MG63 (cell line): Measurements from ENCODE around the gene MACROD2. TPM values are rescaled to one million over a fixed set of nuclear protein-coding genes. Genes with fewer than 3 reads are reported as not detected.
A peak's percentile ranks its signal among the peaks of the same experiment; 100 is the strongest.

Experiments used
- DNase-seq: peaks from one replicate; pipeline ENCODE4 v3.0.0-alpha.2; 2020
- H3K27me3 ChIP-seq: fragments of 250-450 bp; sonication (Bioruptor Pico); 2 replicates; pipeline ENCODE4 v1.5.1; 2020; ENCODE audit warnings: mild to moderate bottlenecking, moderate library complexity
- H3K36me3 ChIP-seq: fragments of 250-450 bp; sonication (Bioruptor Pico); 2 replicates; pipeline ENCODE4 v1.5.1; 2020; ENCODE audit warnings: mild to moderate bottlenecking, moderate library complexity
- H3K4me3 ChIP-seq: fragments of 250-450 bp; sonication (Bioruptor Pico); 2 replicates; pipeline ENCODE4 v1.5.1; 2020; ENCODE audit warnings: mild to moderate bottlenecking, moderate library complexity
- H3K9me3 ChIP-seq: fragments of 250-450 bp; sonication (Bioruptor Pico); 2 replicates; pipeline ENCODE4 v1.5.1; 2020; ENCODE audit warnings: mild to moderate bottlenecking, moderate library complexity
- total RNA-seq: library from RNA; depleted of rRNA; stranded (reverse); fragments of >200 nt; shearing (Covaris generic); gene quantifications from 2 replicates; pipeline ENCODE4 v1.2.3, GENCODE V29; 2014; ENCODE audit warnings: low replicate concordance

MACROD2 gene
- total RNA-seq, 1 experiment from 2014 or later: 0.66 TPM

DNA sequence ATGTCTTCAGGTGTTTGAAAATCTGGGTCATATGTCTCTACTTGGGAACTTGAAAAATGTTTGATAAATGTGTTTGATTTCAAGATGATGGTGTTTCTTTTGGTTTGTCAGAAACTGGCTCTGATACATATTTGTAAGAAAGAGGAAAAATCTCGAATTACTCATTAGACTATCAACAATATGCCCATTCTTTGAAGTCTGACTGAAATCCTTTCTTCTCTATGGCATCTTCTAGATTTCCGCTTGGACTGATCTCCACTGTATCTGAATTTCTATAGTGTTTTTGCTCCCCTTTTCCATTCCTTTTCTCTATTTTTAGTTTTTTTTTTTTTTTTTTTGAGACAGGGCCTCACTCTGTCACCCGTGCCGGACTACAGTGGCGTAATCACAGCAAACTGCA lies 1481.5 kb downstream of the MACROD2 start:
- H3K4me3 ChIP-seq: no peak overlapping the region
- no peak for DNase-seq

DNA sequence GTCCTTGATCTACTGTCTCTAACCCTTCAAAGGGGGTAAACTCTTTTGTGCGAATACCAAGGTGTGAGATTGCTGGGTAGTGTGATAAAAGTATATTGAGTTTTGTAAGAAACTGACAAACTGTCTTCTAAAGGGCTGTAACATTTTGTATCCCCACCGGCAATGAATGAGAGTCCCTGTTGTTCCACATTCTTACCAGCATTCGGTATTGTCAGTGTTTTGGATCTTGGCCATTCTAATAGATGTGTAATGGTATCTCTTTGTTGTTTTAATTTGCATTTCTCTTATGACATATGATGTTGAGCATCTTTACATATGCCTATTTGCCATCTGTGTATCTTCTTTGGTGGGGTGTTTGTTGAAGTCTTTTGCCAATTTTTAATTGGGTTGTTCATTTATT lies 1487.2 kb downstream of the MACROD2 start:
- no peaks in the 10 kb centered on the region for H3K36me3 ChIP-seq
- no peaks in the 10 kb centered on the region for H3K27me3 ChIP-seq
- no peak for DNase-seq
- no peak overlapping the region for H3K4me3 ChIP-seq
- no peaks in the 10 kb centered on the region for H3K9me3 ChIP-seq

More for the DNA sequence above, 1481.5 kb downstream of the MACROD2 start:
- Histone ChIP-seq H3K27me3 (no peaks in the 10 kb centered on the region), H3K9me3 (no peaks in the 10 kb centered on the region), H3K36me3 (no peaks in the 10 kb centered on the region)

DNA sequence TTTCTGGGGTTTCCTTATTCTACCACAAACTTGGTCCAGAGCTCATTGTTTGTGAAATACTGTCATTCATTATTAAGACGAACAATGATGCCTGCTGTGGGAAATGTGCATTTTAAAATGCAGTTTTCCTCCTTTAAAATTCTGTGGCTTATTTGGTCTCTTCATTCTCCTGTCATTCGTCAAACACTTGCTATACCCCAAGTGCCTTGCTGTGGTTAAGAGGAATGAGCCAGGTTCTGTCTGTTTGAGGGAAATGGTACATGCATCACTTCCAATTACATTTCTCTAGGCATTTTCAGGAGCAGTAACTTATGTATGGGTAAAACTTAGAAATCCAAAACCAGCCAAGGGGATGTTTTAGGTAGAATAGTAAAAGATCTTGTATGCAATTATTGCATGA lies 1490.2 kb downstream of the MACROD2 start:
- no peak for DNase-seq
- Histone ChIP-seq H3K36me3 (no peaks in the 10 kb centered on the region), H3K27me3 (no peaks in the 10 kb centered on the region), H3K4me3 (no peak overlapping the region), H3K9me3 (no peaks in the 10 kb centered on the region)

DNA sequence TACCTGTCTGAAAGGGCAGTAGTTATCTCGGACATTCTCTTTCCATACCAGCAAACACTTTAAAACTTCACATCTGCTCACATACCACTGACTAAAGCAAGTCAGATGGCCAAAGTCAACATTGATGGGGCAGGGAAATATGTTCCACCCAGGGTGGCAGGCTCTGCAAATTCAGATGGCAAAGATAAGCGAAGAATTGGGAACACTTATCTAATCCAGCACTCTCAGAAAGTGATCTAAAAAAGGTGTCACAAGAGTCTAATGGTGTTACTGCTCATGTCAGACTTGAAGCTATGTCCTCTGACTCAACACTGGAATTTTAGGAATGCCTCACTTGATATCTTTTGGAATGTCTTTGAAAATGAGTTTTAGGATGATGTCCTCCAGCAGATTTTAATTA lies 1491.7 kb downstream of the MACROD2 start:
- Histone ChIP-seq H3K9me3 (no peaks in the 10 kb centered on the region), H3K27me3 (no peaks in the 10 kb centered on the region), H3K36me3 (no peaks in the 10 kb centered on the region), H3K4me3 (no peak overlapping the region)
- no peak for DNase-seq

DNA sequence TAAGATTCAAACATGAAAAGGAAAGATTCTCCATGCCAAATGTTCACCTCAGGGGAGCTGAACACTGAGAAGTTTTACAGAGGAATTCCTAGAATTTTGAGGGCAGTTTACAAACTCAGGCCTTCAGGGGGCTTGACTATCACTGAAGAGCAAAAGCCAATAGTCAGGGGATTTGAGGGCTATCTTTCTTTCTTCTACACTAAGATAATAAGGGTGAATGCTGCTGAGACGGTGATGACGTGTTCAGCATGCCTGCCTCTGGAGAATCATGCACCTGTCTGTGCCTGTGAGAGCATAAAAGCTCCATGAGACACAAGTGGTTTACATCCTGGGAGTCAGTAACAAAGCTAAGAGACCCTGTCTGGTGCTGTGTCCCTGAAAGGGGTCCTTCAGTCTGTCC lies 1492.4 kb downstream of the MACROD2 start:
- H3K9me3 ChIP-seq: no peaks in the 10 kb centered on the region
- no peaks in the 10 kb centered on the region for H3K36me3 ChIP-seq
- H3K4me3 ChIP-seq: no peak overlapping the region
- DNase-seq: no peak
- H3K27me3 ChIP-seq: no peaks in the 10 kb centered on the region

DNA sequence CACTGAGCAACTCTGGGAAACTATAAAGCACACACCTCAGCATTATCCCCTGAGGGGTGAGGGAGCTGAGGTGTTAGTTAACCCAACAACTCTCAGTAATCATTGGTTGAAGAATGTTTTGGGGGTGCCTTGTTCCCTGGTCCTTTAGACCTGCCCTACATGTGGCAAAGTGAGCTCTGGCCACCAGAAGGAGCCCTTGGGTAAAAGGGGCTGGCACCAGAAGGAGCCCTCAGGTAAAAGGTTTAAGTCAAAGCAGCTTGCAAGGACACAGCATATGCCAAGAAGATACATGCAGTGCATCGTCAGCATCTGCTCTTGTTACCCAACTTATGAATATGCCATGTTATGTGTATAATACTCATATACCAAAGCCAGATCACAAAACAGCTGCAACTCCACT lies 1496.3 kb downstream of the MACROD2 start:
- Histone ChIP-seq H3K4me3 (no peak overlapping the region), H3K9me3 (no peaks in the 10 kb centered on the region)
- no peak for DNase-seq

DNA sequence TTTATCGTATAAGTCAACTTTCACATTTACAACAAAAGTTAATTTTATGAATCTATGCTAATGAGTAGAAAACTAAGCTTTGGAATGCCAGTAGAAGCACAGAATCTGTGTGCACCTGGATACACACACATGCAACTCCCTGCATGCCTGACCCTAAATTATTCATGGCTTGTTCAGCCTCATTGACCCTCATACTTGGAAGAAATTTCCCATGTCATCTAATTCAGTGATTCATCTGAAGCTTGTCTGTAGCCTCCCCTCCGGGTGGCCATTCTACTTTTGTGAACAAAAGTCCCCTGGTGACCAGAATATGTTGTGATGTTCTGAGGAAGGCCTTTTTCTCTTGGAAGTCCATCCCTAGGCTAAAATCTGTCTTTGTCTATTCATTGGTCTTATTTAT lies 1499.5 kb downstream of the MACROD2 start:
- no peak for DNase-seq
- Histone ChIP-seq H3K36me3 (no peaks in the 10 kb centered on the region), H3K27me3 (no peaks in the 10 kb centered on the region), H3K4me3 (no peak overlapping the region), H3K9me3 (no peaks in the 10 kb centered on the region)

More for the DNA sequence above, 1496.3 kb downstream of the MACROD2 start:
- Histone ChIP-seq H3K36me3 (no peaks in the 10 kb centered on the region), H3K27me3 (no peaks in the 10 kb centered on the region)

DNA sequence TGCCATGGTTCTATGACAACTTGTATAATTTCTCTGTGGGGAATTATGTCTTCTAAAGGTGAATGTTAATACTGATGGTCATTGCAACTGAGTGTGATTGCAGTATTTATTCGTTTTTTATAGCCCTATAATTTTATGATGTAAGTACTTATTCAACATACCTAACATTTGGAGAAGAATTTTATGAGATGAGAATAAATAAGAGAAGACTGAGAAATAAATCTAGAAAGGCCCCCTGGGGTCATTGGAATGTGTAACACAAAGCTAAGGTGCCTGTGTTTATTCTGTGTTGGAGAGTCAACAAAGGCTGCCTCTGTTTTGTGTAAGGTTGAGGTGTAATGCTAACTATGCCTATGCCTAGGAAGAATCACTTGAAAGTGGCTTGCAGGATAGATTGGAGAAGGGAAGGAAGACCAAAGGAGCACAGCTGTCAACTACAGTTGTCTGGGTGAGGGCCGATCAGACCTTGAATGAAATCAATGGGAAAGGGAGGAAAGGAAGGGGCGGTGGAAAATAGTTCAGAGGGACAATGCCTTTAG lies 1501.3 kb downstream of the MACROD2 start:
- no peak for DNase-seq
- no peaks in the 10 kb centered on the region for H3K27me3 ChIP-seq
- no peaks in the 10 kb centered on the region for H3K9me3 ChIP-seq
- H3K4me3 ChIP-seq: no peak overlapping the region
- H3K36me3 ChIP-seq: no peaks in the 10 kb centered on the region

DNA sequence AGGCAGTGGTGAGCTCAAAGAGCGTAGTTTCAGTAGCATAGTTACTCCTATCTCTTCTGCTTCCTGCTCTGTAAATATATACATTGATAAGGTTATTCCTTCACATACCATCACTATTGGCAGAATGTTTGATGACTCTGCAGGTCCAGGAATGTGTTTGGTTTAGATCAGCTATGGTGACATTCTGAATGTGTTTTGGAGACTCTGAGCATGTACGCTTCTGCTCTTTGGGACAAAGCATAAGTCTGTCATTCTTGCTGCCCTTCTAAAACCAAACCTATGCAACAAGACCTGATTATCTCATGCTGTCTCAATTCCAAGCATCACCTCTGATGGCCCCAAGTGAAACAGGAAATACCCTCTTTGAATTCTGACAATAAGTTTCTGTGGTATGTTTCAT lies 1503.6 kb downstream of the MACROD2 start:
- H3K9me3 ChIP-seq: no peaks in the 10 kb centered on the region
- no peak overlapping the region for H3K4me3 ChIP-seq
- H3K27me3 ChIP-seq: no peaks in the 10 kb centered on the region
- no peak for DNase-seq
- H3K36me3 ChIP-seq: no peaks in the 10 kb centered on the region

DNA sequence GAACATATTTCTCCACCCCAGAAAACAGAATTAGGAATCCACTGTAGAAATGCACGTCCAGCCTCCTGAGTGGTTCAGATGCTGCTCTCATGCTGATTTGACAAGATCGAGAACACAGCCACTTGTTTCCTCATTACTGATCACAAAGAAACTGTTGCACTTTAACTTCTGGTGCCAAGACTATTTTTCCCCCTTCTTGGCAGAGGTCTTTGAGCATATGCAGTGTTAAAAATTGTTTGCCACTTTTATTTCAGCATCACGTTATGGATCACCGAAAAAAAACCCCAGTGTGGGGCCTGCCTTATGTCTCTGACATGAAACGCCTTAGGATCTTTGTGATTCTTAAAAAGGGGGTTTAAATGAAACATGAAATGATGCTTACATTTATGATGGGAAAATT lies 1511.0 kb downstream of the MACROD2 start:
- Histone ChIP-seq H3K36me3 (no peaks in the 10 kb centered on the region), H3K9me3 (no peaks in the 10 kb centered on the region), H3K4me3 (no peak overlapping the region), H3K27me3 (no peaks in the 10 kb centered on the region)
- DNase-seq: no peak

DNA sequence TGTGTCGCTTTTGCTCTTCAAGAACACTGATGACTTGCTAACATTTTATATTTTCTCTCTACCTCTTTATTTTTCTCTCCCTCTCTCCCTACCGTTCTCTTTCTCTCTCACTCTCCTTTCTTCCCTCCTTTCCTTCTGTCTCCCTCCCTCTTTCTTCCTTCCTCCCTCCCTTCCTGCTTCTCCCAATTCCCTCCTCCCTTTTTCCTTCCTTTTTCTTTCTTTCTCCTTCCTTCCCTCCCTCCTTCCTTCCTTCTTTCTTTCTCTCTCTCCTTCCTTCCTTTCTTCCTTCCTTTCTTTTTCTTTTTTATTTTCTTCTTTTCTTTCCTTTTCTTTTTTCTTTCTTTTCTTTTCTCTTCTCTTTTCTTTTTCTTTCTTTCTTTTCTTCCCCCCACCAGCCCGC lies 1511.8 kb downstream of the MACROD2 start:
- Histone ChIP-seq H3K4me3 (no peak overlapping the region), H3K9me3 (no peaks in the 10 kb centered on the region), H3K36me3 (no peaks in the 10 kb centered on the region)

DNA sequence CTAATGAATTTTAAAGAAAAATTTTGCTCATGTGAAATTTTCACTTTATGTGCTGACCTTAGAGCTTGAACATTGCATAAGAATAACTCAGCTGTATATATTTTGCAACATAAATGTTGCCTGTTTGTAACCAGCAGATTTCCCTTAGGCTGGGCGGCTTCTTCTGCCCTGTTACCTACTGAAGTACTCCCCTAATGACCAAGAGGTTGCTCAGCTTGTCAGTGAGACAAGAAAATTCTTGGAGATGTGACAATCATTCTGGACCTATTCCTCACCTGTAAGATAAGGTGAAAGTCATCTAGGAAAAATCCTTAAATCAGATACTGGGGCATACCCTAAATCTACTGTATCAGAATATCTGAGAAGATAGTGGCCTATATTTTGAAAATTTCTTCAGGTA lies 1516.2 kb downstream of the MACROD2 start:
- no peaks in the 10 kb centered on the region for H3K36me3 ChIP-seq
- H3K9me3 ChIP-seq: no peaks in the 10 kb centered on the region
- no peak overlapping the region for H3K4me3 ChIP-seq
- H3K27me3 ChIP-seq: no peaks in the 10 kb centered on the region
- DNase-seq: no peak

More for the DNA sequence above, 1511.8 kb downstream of the MACROD2 start:
- no peak for DNase-seq
- no peaks in the 10 kb centered on the region for H3K27me3 ChIP-seq

DNA sequence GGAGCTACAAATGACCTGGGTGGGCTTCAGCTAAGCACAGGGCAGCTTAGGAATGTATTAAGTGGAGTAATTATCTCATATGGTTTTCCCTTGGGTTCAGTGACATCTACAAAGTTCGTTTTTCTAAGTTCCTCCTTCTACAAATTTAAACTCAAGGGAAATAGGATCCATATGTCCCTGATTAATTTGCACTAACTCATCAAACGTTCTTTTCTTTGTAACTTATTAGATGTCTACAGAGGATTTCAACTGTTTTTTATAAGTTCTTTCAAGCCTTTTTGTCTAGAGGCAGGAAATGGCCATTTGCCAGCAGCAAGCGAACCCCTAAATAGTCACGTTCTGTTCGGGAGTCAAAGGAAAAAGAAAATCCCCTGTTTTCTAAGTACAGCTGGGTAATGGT lies 1517.6 kb downstream of the MACROD2 start:
- Histone ChIP-seq H3K36me3 (no peaks in the 10 kb centered on the region), H3K9me3 (no peaks in the 10 kb centered on the region), H3K4me3 (no peak overlapping the region), H3K27me3 (no peaks in the 10 kb centered on the region)
- DNase-seq: no peak

DNA sequence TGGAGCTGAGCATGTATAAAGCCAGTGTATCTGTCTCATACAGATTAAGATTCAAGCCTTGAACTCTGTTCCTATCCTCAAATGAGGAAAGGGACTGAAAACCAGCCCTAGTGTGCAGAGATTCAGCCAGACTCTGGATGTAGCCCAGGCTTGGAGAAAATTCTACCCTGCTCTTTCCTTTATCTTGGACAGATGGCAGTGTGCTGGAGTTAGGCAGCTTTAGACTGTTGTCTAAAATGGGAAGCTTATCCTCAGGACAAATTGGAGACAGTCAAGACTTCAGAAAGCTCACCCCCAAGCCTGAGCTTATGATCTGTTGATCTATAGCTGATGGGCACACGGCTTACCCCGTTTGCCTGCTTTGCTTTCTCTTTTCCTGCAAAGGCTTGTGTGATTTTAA lies 1520.4 kb downstream of the MACROD2 start:
- H3K27me3 ChIP-seq: no peaks in the 10 kb centered on the region
- H3K9me3 ChIP-seq: no peaks in the 10 kb centered on the region
- DNase-seq: no peak
- H3K36me3 ChIP-seq: no peaks in the 10 kb centered on the region
- H3K4me3 ChIP-seq: no peak overlapping the region

DNA sequence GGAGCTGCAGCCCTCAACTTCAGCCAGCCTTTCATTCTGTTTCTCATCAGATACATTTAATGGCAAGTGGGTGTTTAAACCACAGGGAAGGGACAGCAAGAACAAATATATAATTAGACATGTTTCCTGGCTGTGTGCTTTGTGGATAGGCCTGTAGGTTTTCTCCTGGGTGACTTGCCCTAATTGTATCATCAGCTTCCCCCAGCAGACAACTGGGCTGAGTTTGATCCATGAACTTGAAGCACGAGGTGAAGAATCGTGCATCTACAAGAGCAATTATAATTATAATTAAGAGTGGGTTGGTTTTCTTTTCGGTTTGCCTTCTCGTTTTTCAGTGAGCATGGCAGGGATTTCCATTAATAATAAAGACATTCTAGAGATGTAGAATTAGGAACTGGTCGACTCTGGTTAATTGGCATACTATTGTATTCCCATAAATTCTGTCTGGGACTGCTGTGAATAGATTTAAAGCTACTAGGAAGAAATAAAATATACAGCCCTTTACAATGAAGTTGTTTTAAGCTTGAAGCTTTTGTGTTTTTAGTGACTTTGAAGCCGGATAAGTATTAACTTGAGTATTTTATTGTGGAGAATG lies 1525.7 kb downstream of the MACROD2 start:
- DNase-seq: no peak
- Histone ChIP-seq H3K27me3 (no peaks in the 10 kb centered on the region), H3K9me3 (no peaks in the 10 kb centered on the region), H3K36me3 (no peaks in the 10 kb centered on the region), H3K4me3 (no peak overlapping the region)

DNA sequence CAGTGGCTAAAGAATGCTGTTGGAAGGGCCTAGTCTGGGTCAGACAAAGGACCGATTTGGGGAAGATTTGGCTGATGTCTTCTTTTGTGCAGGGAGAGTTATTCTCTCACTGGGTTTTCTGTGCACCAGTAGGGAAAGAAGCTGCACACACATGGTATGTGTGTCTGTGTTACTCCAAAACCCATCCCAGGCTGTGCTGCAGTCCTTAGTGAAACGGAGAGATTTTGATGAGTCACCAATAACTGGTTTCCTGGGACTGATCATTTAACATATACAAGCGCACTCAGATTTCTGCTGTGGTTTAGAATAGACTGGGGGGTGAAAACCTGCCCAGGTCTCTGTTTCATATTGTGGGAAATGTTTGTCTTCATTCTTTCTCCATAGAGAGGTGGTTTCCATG lies 1528.1 kb downstream of the MACROD2 start:
- no peaks in the 10 kb centered on the region for H3K27me3 ChIP-seq
- H3K9me3 ChIP-seq: no peaks in the 10 kb centered on the region
- no peak for DNase-seq

DNA sequence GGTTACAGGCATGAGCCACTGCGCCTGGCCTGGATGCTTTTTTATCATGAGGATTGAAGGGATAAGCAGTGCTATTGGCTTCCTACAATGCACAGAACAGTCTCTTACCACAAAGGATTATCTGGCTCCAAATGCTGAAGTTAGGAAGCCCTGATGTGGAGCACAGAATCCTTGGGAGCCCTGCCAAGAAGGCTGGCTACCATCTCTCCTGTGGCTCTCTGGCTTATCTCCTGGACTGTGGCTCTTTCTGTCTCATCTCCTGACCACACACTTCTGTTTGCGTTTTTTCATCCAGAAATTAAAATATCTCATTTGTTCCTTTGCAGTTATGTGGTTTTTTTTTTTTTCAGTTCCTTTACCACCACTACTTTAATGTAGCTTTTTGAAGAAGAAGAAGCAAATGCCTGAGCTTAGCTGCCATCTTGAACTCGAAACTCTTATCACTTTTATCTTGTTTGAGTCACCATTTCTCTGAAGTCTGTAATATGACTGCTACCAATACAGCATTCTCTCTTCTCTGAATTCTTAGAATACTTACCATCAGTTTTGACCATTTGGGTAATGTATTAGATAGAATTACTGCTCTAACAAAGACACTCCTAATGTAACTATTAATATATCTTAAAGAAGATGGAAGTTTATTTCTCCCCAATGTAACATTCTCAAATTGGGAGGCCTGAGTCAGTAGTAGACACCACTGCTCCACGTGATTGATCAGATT lies 1533.2 kb downstream of the MACROD2 start:
- Histone ChIP-seq H3K27me3 (no peaks in the 10 kb centered on the region), H3K4me3 (no peak overlapping the region), H3K9me3 (no peaks in the 10 kb centered on the region), H3K36me3 (no peaks in the 10 kb centered on the region)
- DNase-seq: peak; percentile 15

More for the DNA sequence above, 1528.1 kb downstream of the MACROD2 start:
- H3K4me3 ChIP-seq: no peak overlapping the region
- no peaks in the 10 kb centered on the region for H3K36me3 ChIP-seq

DNA sequence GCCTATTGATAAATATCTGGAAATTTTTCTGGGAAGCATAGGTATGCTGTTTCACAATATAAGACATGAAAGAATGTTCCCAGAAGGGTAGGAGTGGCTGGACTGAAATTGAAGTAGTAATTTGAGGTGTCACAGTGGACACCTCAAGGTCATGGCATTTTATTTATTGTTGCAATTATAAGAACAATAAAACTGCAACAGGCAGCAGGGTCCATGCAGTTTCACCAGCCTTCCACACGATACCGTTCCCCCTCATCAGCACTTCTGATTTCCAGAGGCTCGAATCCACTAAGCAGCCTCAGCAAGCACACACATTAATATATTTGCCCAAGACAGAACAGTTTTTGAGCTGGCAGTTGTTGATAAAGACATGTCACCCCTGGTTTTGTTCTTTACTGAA lies 1540.5 kb downstream of the MACROD2 start:
- Histone ChIP-seq H3K36me3 (no peaks in the 10 kb centered on the region), H3K27me3 (no peaks in the 10 kb centered on the region), H3K9me3 (no peaks in the 10 kb centered on the region), H3K4me3 (no peak overlapping the region)
- no peak for DNase-seq
